ENCODE data around the gene C10orf90.

DNA sequence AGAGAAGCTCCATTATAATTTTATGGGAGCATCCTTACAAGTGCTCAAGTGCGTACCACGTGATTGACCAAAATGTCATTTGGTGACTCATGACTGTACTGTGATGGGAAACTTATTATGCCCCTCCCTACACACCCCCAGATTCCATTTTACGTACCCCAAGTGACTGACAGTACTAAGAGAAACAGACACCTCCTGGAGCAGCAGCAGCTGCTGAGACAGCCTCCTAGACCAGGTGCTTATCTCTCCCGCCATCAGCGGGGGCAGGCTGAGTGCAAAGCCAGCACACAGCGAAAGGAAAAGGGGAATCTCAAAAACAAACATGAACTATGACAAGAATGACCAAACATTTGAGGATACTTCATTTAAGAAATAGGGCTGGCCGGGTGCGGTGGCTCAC lies 278.0 kb downstream of the C10orf90 start:
- TF ChIP-seq, protein P1, sequence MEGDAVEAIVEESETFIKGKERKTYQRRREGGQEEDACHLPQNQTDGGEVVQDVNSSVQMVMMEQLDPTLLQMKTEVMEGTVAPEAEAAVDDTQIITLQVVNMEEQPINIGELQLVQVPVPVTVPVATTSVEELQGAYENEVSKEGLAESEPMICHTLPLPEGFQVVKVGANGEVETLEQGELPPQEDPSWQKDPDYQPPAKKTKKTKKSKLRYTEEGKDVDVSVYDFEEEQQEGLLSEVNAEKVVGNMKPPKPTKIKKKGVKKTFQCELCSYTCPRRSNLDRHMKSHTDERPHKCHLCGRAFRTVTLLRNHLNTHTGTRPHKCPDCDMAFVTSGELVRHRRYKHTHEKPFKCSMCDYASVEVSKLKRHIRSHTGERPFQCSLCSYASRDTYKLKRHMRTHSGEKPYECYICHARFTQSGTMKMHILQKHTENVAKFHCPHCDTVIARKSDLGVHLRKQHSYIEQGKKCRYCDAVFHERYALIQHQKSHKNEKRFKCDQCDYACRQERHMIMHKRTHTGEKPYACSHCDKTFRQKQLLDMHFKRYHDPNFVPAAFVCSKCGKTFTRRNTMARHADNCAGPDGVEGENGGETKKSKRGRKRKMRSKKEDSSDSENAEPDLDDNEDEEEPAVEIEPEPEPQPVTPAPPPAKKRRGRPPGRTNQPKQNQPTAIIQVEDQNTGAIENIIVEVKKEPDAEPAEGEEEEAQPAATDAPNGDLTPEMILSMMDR (IDR thresholded peaks at IDR 0.05): no peak
- no peak for TF ChIP-seq EP300 (IDR thresholded peaks at IDR 0.05)
